Measurements from ENCODE around the gene ENAH. TPM values are rescaled to one million over a fixed set of nuclear protein-coding genes. Genes with fewer than 3 reads are reported as not detected.

ENAH gene
- polyA plus RNA-seq, 3 donors: 0.12 TPM; not detected in 2

GRCh38 chr1:225627304-225627947 is 25.5 kb downstream of the ENAH start:
- H3K4me2 ChIP-seq (replicated peaks; ENCODE audit: extremely low read depth, low read length, poor library complexity, severe bottlenecking): no peak overlapping the region
- no peaks in the 10 kb centered on the region for H3K4me1 Mint-ChIP-seq

GRCh38 chr1:225626698-225627097 is 26.2 kb downstream of the ENAH start:
- Histone ChIP-seq H3K4me3 (replicated peaks in 1 of 3; ENCODE audit: low read depth in 2 of 3, low read length in 3 of 3) (no peak overlapping the region), H3K9me3 (replicated peaks in 1 of 2; ENCODE audit: control insufficient read depth in 1 of 2, insufficient read depth in 1 of 2, low read length in 2 of 2) (no peaks in the 10 kb centered on the region), H4K20me1 (ENCODE audit: insufficient read depth, low read length) (no peaks in the 10 kb centered on the region), H3K27ac (ENCODE audit: low read depth in 1 of 2, low read length in 2 of 2) (no peak overlapping the region), H3K4me2 (replicated peaks; ENCODE audit: extremely low read depth, low read length, poor library complexity, severe bottlenecking) (no peak overlapping the region), H3K36me3 (replicated peaks in 1 of 2; ENCODE audit: control insufficient read depth in 1 of 2, insufficient read depth in 2 of 2, low read length in 2 of 2) (no peaks in the 10 kb centered on the region), H3K9ac (ENCODE audit: insufficient read depth, low read length, poor library complexity, severe bottlenecking) (no peak overlapping the region), H3K4me1 (ENCODE audit: control insufficient read depth in 1 of 2, insufficient read depth in 2 of 2, low read length in 2 of 2) (no peaks in the 10 kb centered on the region), H2AFZ (ENCODE audit: insufficient read depth, low read depth, low read length, poor library complexity, severe bottlenecking) (no peak overlapping the region), H3K27me3 (ENCODE audit: control insufficient read depth in 2 of 2, insufficient read depth in 2 of 2, low read length in 2 of 2) (no peaks in the 10 kb centered on the region), H3K79me2 (ENCODE audit: insufficient read depth, low read length) (no peaks in the 10 kb centered on the region)
- no peak for DNase-seq
- Mint-ChIP-seq H3K4me1 (no peaks in the 10 kb centered on the region), H3K36me3 (no peaks in the 10 kb centered on the region), H3K9me3 (peaks cover 0 to 2% (median 0%) of the 10 kb centered on the region in 7 donors), H3K27ac (no peak overlapping the region), H3K27me3 (ENCODE audit: low read depth in 3 of 3) (peaks cover 0 to 7% (median 4%) of the 10 kb centered on the region in 3 donors), H3K4me3 (no peak overlapping the region)
- no peak for TF ChIP-seq CTCF (IDR thresholded peaks at IDR 0.05)
- intact Hi-C loops (cut with micrococcal nuclease): no loop called here
- WGBS (ENCODE audit: insufficient coverage): no CpG with 5 or more reads among the region's 2 CpGs

More at GRCh38 chr1:225627304-225627947, 25.5 kb downstream of the ENAH start:
- WGBS (ENCODE audit: insufficient coverage): no CpG with 5 or more reads among the region's 2 CpGs
- Mint-ChIP-seq H3K27ac (no peak overlapping the region), H3K9me3 (peaks cover 0 to 2% (median 0%) of the 10 kb centered on the region in 7 donors), H3K36me3 (no peaks in the 10 kb centered on the region), H3K4me3 (no peak overlapping the region), H3K27me3 (ENCODE audit: low read depth in 3 of 3) (peaks cover 0 to 7% (median 4%) of the 10 kb centered on the region in 3 donors)
- Histone ChIP-seq H3K4me3 (replicated peaks in 1 of 3; ENCODE audit: low read depth in 2 of 3, low read length in 3 of 3) (no peak overlapping the region), H3K9me3 (replicated peaks in 1 of 2; ENCODE audit: control insufficient read depth in 1 of 2, insufficient read depth in 1 of 2, low read length in 2 of 2) (no peaks in the 10 kb centered on the region), H3K27me3 (ENCODE audit: control insufficient read depth in 2 of 2, insufficient read depth in 2 of 2, low read length in 2 of 2) (no peaks in the 10 kb centered on the region), H3K36me3 (replicated peaks in 1 of 2; ENCODE audit: control insufficient read depth in 1 of 2, insufficient read depth in 2 of 2, low read length in 2 of 2) (no peaks in the 10 kb centered on the region), H2AFZ (ENCODE audit: insufficient read depth, low read depth, low read length, poor library complexity, severe bottlenecking) (no peak overlapping the region), H3K79me2 (ENCODE audit: insufficient read depth, low read length) (no peaks in the 10 kb centered on the region), H3K9ac (ENCODE audit: insufficient read depth, low read length, poor library complexity, severe bottlenecking) (no peak overlapping the region), H3K27ac (ENCODE audit: low read depth in 1 of 2, low read length in 2 of 2) (no peak overlapping the region), H4K20me1 (ENCODE audit: insufficient read depth, low read length) (no peaks in the 10 kb centered on the region), H3K4me1 (ENCODE audit: control insufficient read depth in 1 of 2, insufficient read depth in 2 of 2, low read length in 2 of 2) (no peaks in the 10 kb centered on the region)
- no peak for TF ChIP-seq CTCF (IDR thresholded peaks at IDR 0.05)
- intact Hi-C loops (cut with micrococcal nuclease): no loop called here
- DNase-seq: no peak
